Stimulated activated naive CD4-positive, alpha-beta T cell (primary cell): ENCODE measurements around the gene PRDX5.

ENCODE experiments used
- DNase-seq, 6 experiments: peaks; one replicate each; lab custom pipeline; 2025; lab: John Stamatoyannopoulos, UW

PRDX5 gene

GRCh38 chr11:64317961-64318765, at the start of gene PRDX5:
Gene PRDX5 (plus strand): TSS chr11:64318121. CDS start chr11:64318216, 95 bp downstream.
- DNase-seq, result peak; percentile 91 to 98 (median 94)

DNA sequence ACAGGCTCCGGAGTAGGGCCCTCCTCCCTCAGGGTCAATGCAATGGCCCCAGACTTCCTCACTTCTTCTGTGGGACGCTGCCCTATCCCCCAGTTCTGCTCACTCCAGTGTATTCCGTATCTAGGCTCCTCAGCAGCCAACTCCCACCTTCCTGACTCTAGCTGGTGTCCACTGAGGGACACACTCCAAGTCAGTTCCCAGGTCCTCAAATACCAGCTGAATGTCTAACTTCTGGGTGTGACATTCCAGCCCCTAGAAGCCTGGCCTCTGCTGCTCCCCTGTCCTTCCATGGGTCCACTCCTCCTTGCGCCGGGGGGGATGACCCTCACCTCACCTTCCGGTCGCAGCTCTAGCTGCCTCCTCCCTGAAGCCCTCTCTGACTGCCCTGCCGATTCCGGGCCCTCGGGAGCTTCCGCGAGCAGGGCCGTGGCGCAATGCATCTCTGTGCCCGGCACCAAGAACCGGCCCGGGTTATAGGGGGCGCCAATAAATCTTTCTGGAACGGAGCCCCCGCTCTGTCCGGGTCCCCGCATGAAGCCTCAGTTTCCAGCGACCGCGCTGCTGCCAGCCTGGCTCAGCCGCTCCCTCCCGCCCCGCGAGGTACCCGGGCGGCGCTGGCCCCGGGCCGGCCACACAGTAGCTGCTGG, 48.9 kb upstream of the PRDX5 start:
- peak in 2 of 6 experiments; percentile 50 to 51 for DNase-seq

DNA sequence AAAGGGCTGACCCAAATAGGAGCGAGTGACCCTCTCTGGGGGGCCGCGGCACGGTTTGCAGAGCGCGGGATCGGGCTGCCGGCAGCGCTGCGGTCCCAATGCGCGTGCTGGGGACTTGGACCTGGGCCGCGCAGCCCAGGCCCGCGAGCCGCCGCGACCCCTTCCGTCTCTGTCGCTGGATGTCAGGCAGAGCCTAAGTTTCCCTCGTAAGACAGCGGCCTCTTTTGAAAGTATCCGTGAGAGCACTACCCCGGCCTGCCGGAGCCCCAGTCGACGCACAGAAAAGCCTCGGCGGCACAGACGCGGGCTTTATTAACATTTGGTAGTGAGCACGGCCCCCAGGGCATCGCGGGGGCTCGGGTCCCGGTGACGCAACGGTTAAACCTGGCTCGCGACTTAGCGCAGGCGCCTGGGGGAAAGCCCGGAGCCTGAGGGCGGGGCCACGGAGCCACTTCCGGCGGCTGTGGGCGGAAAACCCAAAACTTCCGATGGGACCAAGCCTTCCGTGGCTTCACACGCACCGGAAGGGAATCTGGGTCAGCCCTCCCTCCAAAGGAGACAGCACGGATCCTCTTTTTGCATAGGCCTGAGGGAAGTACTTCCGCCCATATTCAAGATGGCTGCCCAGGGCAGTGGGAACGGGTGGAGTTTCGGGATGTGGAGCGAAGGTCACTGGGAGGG, 48.2 kb upstream of the PRDX5 start:
- DNase-seq, result peak; percentile 95 to 98 (median 96)

- DNase-seq, result no peak
Measured at GRCh38 chr11:64275031-64275800, 42.7 kb upstream of the PRDX5 start.

DNA sequence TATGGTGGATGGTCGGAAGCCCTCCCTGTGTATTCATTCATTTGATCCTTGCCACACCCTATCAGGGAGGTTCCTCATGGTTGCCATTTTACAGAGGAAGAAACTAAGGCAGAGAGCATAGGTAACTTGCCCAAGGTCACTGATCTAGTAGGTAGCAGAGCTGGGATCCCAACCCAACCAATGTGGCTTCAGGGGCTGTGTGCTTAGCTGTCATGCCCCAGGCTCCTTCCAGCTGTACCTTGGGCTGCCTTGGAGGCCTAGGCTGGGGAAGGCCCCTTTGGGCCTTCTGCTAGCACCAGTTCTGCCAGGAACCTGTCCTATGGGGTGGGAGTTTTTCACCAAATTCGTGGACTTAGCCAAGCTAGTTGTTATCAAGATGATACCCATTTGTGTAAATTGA, 42.1 kb upstream of the PRDX5 start:
- DNase-seq, result no peak

GRCh38 chr11:64276653-64277431, 41.1 kb upstream of the PRDX5 start:
- no peak for DNase-seq

GRCh38 chr11:64278576-64279190, 39.2 kb upstream of the PRDX5 start:
- DNase-seq, result no peak

DNA sequence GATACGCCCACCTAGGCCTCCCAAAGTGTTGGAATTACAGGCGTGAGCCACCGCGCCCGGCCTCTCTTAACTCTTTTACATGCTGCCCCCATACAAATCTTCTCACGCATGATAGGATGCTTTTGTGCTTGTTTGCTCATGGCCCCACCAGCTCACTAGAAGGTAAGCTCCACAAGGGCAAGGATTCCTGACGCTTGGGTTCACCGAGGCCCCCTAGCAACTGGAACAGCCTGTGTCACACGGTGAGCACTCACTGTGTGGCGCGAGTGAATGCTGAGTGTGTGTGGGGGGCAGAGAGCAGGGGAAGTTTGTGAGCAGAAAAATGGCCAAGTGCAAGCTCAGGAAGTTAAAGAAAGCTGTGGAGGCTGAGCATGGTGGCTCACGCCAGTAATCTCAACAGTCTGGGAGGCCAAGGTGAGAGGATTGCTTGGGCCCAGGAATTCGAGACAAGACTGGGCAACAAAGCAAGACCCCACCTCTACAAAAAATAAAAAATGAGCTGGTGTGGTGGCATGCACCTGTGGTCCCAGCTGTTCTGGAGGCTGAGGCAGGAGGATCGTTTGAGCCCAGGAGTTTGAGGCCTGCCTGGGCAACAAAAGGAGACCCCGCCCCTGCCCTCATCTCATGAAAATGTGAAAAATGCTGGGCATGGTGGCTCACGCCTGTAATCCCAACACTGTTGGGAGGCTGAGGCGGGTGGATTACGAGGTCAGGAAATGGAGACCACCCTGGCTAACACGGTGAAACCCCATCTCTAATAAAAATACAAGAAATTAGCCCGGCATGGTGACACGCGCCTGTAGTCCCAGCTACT, 35.8 kb upstream of the PRDX5 start:
- DNase-seq, result no peak

DNA sequence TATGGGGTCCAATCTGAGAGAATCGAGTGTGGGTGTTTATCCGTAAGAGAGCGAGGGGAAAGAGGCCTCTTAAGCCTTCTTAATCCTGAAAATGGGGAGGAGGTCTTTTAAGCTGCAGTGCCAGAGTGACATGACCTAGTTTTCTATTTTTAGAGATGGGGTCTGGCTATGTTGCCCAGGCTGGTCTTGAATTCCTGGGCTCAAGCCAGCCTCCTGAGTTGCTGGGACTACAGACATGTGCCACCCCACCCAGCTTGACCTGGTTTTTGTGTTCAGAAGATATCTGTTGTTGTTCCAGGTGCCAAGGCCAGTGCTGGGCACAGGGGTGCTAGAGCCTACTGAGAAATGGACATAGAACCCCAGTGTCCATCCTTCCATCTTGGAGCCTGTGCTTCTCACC, 34.8 kb upstream of the PRDX5 start:
- DNase-seq, result no peak

GRCh38 chr11:64284048-64284961, 33.6 kb upstream of the PRDX5 start, which contains the start of gene BAD:
Gene BAD (minus strand): TSS chr11:64284665. CDS start chr11:64284368, 297 bp downstream.
- peak; percentile 80 to 92 (median 90) for DNase-seq

GRCh38 chr11:64284962-64285884, 32.7 kb upstream of the PRDX5 start, which contains the start of gene GPR137:
Gene GPR137 (plus strand): TSS chr11:64285848. CDS start chr11:64286525, 677 bp downstream.
- peak; percentile 83 to 99 (median 92) for DNase-seq

DNA sequence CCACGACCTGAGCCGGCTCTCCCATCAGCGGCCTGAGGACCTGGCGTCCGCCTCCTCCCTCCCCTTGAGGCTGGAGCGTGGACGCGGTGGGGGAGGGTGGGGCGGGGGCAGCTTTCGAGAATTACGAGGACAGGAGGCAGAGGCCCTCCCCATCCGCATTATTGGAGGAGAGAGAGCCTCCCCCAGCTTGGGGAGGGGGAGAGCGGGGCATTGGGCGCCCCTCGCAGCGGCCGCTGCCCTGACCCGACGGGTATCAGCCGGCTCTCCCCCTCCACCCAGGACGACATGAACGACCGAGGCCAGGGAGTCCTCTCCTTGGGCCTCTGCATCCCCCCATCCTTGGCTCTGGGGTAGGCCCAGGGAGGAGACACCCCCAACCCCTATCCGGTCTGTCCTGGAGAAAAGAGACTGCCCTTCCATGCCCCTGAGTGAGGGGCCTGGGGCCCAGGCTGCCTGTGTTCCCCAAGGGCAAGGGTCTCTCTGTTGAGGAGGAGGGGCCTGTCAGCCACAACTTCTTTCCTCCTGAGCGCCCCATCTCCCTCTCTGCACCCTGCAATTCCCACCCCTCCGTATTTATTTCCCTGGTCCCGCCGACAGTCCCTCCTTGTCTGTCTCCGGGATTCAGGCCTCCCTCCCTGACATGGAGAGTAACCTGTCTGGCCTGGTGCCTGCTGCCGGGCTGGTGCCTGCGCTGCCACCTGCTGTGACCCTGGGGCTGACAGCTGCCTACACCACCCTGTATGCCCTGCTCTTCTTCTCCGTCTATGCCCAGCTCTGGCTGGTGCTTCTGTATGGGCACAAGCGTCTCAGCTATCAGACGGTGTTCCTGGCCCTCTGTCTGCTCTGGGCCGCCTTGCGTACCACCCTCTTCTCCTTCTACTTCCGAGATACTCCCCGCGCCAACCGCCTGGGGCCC, 31.8 kb upstream of the PRDX5 start:
- DNase-seq, result no peak

DNA sequence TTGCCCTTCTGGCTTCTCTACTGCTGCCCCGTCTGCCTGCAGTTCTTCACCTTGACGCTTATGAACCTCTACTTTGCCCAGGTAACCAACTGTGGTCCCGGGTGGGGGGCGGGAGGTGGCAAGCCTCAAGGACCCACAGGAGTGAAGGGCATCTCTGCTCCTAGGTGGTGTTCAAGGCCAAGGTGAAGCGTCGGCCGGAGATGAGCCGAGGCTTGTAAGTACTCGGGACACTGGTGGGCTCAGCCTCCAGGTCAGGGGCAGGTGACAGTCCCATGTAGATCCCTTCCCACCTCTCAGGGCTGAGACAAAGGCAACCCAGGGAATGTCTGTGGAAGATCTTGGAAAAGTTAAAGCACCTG, 31.1 kb upstream of the PRDX5 start:
- no peak for DNase-seq

- DNase-seq, result no peak
Measured at GRCh38 chr11:64287676-64288352, 30.1 kb upstream of the PRDX5 start.

GRCh38 chr11:64288353-64288750, 29.6 kb upstream of the PRDX5 start:
- no peak for DNase-seq

DNA sequence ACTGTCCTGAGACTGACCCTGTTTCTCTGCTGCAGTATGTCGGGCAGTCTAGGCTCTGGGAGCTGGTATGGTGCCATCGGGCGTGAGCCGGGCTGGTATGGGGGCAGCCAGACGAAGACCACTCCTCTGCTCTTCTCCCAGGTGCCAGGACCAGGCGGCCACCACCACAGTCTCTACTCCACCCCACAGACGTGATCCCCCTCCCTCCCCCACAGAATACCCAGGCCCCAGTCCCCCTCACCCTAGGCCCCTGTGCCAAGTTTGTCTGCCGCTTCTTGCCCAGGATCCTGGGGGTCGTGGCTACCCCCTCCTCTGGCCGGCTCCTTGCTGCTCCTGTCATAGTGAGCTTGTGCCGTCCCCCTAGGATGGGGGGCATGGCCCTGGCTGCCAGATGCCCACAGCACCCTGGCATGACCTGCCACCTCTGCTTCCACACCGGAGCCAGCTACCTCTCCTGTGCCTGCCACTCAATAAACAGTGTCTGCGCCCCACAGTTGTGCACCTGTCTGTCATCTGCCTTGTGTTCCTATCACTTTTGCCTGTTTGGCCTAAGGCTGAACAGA, 28.8 kb upstream of the PRDX5 start:
- no peak for DNase-seq
